ENCODE measurements around the gene AP2A2. TPM values are rescaled to one million over a fixed set of nuclear protein-coding genes. Genes with fewer than 3 reads are reported as not detected.

AP2A2 gene
- total RNA-seq, 1 experiment from 2014 or later: 55.5 TPM

DNA sequence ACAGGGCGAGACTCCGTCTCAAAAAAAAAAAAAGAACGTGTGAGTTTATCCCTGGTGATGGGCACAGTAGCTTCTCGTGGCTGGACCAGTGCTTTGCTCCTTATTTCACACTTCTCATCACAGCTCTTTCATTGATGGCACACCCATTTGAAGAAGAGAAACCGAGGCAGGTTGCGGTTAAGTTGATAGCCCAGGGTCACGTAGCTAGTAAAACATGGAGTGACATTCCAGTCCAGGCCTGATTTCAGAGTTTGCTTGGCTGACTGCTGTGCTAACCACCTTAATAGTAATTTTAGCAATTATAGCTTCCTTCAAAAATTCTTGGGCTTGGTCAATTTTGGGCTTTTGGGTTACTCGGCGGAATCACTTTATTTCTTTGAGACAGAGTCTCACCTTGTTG, 25.8 kb downstream of the AP2A2 start:
- peaks cover 70% of the 10 kb centered on the region for H3K79me2 ChIP-seq (ENCODE audit: insufficient read depth, low read length)

More for the DNA sequence above, 25.8 kb downstream of the AP2A2 start:
- Histone ChIP-seq H2AFZ (ENCODE audit: low read depth, low read length, poor library complexity, severe bottlenecking) (no peak overlapping the region), H3K4me2 (ENCODE audit: low read length) (no peak overlapping the region), H3K4me3 (replicated peaks in 1 of 2; ENCODE audit: low read depth in 1 of 2, low read length in 2 of 2) (no peak overlapping the region), H3K27ac (ENCODE audit: low read depth, low read length) (no peak overlapping the region), H3K9me2 (ENCODE audit: insufficient read depth) (no peaks in the 10 kb centered on the region), H3K9ac (ENCODE audit: low read length) (no peak overlapping the region), H4K20me1 (ENCODE audit: insufficient read depth) (peaks cover 6% of the 10 kb centered on the region; the same call in 1 of the 2 replicates), H3K4me1 (ENCODE audit: control insufficient read depth in 1 of 2, insufficient read depth in 2 of 2, low read length in 2 of 2) (no peaks in the 10 kb centered on the region), H3K9me3 (ENCODE audit: control insufficient read depth in 1 of 2, insufficient read depth in 1 of 2, low read depth in 1 of 2, low read length in 2 of 2) (peaks cover 3 to 9% of the 10 kb centered on the region in 2 experiments; a peak in 1 of 4 replicates), H3K27me3 (ENCODE audit: insufficient read depth, low read length) (no peaks in the 10 kb centered on the region), H3K36me3 (ENCODE audit: control insufficient read depth in 1 of 2, insufficient read depth in 2 of 2, low read length in 2 of 2) (peaks cover 0 to 6% of the 10 kb centered on the region in 2 experiments; a peak in 1 of 4 replicates)
- intact Hi-C loops (cut with micrococcal nuclease): no loop called here
- CTCF ChIA-PET: interaction anchor here (0.7 kb wide), 1 partner anchor 156 kb away, joined by 3 read pairs; no protein-coding TSS in a partner anchor
- TF ChIP-seq TCF7L2 (IDR thresholded peaks at IDR 0.05; ENCODE audit: borderline replicate concordance, extremely low read depth, insufficient read depth, insufficient read length) (no peak), EZH2phosphoT487 (IDR thresholded peaks at IDR 0.05; ENCODE audit: borderline replicate concordance) (no peak), POLR2AphosphoS5 (IDR thresholded peaks at IDR 0.05; ENCODE audit: low read depth, low read length) (no peak), EZH2 (IDR thresholded peaks at IDR 0.05) (no peak), CEBPB (IDR thresholded peaks at IDR 0.05; ENCODE audit: low read depth) (no peak), ZFX (IDR thresholded peaks at IDR 0.05) (no peak), EGR1 (IDR thresholded peaks at IDR 0.05; ENCODE audit: low read depth) (no peak), SP1 (IDR thresholded peaks at IDR 0.05; ENCODE audit: low read depth) (no peak), ZNF274 (IDR thresholded peaks at IDR 0.05; ENCODE audit: low read depth, low read length) (no peak), YY1 (IDR thresholded peaks at IDR 0.05; ENCODE audit: extremely low read depth, insufficient replicate concordance, low read depth, low read length) (no peak), FOSL1 (IDR thresholded peaks at IDR 0.05; ENCODE audit: low read depth) (no peak), RAD21 (IDR thresholded peaks at IDR 0.05; ENCODE audit: low read depth) (no peak), SIN3A (IDR thresholded peaks at IDR 0.05; ENCODE audit: low read depth) (no peak), POLR2A (IDR thresholded peaks at IDR 0.05; ENCODE audit: borderline replicate concordance, extremely low read depth, insufficient read depth, insufficient read length) (no peak), ELF1 (IDR thresholded peaks at IDR 0.05; ENCODE audit: borderline replicate concordance, low read depth) (no peak), CBX3 (IDR thresholded peaks at IDR 0.05; ENCODE audit: low read depth) (no peak)
- TF ChIP-seq, protein P1, sequence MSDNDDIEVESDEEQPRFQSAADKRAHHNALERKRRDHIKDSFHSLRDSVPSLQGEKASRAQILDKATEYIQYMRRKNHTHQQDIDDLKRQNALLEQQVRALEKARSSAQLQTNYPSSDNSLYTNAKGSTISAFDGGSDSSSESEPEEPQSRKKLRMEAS (IDR thresholded peaks at IDR 0.05): no peak
- TF ChIP-seq, protein P2, sequence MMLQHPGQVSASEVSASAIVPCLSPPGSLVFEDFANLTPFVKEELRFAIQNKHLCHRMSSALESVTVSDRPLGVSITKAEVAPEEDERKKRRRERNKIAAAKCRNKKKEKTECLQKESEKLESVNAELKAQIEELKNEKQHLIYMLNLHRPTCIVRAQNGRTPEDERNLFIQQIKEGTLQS (IDR thresholded peaks at IDR 0.05): no peak
- no peak for ATAC-seq
- POLR2A ChIA-PET: no interaction called here
- RAD21 ChIA-PET (ENCODE audit: low non-redundant PET in 1 of 2, low total read pairs in 2 of 2, uncharacterized antibody in 2 of 2, unreplicated experiment in 2 of 2): no interaction called here
- no TSS peak for BruUV-seq (replicated peaks)
- DNase-seq (ENCODE audit: low read depth, low spot score): no peak
